HCT116 (cell line): ENCODE results near the gene ESR1. TPM values are rescaled to one million over a fixed set of nuclear protein-coding genes. Genes with fewer than 3 reads are reported as not detected.

Experiments used
- ATAC-seq: fragments of 200-7000 bp; cut with Tn5 transposase; 2 replicates; pipeline ENCODE4 v1.9.1; 2020; ENCODE audit warnings: mild to moderate bottlenecking, moderate library complexity
- BruUV-seq: library from RNA; stranded (reverse); fragments of 400-500 nt; replicated peaks from 2 replicates; lab custom pipeline; 2021; lab: Mats Ljungman, UMichigan
- CTCF ChIA-PET: fragments of 300-600 bp; sonication (Branson Sonifier 250); formaldehyde crosslinking; loops from one replicate; lab custom pipeline; 2021; ENCODE audit warnings: antibody characterized with exemption; lab: Charles Lee
- POLR2A ChIA-PET: fragments of 300-600, 350-600 bp; sonication (Branson Sonifier 250); formaldehyde crosslinking; loops from one replicate; lab custom pipeline; 2021; ENCODE audit warnings: antibody characterized with exemption; lab: Charles Lee
- RAD21 ChIA-PET, 2 experiments: fragments of 300-600 bp; sonication (Branson Sonifier 250); formaldehyde crosslinking; loops; one replicate each; lab custom pipeline; 2023; ENCODE audit warnings: low total read pairs in 2 of 2; ENCODE audit not compliant: uncharacterized antibody in 2 of 2, unreplicated experiment in 2 of 2, low non-redundant PET in 1 of 2; lab: Charles Lee
- DNase-seq: peaks from one replicate; pipeline ENCODE4 v3.0.0-alpha.2; 2010; ENCODE audit warnings: low read depth, low spot score
- H2AFZ ChIP-seq: fragments of 200-600 bp; shearing (Covaris generic), sonication (generic); 2 replicates; pipeline ENCODE4 v1.6.1; 2017; ENCODE audit warnings: low read depth, mixed run types, mixed read lengths, antibody characterized with exemption, low read length; ENCODE audit not compliant: poor library complexity, severe bottlenecking
- H3K27ac ChIP-seq: 2 replicates; pipeline ENCODE4 v1.5.1; 2012; ENCODE audit warnings: low read depth, low read length
- H3K27me3 ChIP-seq: fragments of 200-600 bp; sonication (generic); 2 replicates; pipeline ENCODE4 v1.6.1; 2016; ENCODE audit warnings: mixed run types, low read length, mixed read lengths; ENCODE audit not compliant: insufficient read depth
- H3K36me3 ChIP-seq, 2 experiments: fragments of 200-500 bp in 1 of 2; fragments of 200-600 bp in 1 of 2; sonication (Bioruptor generic) in 1 of 2; sonication (generic) in 1 of 2; 2 replicates each; pipeline versions ENCODE4 v1.5.1 to v1.6.1; 2014 to 2016; ENCODE audit warnings: low read length in 2 of 2, inconsistent platforms in 1 of 2, mixed read lengths in 1 of 2, mixed run types in 1 of 2; ENCODE audit not compliant: insufficient read depth in 2 of 2, control insufficient read depth in 1 of 2
- H3K4me1 ChIP-seq, 2 experiments: fragments of 200-600 bp in 1 of 2; sonication (generic) in 1 of 2; 2 replicates each; pipeline versions ENCODE4 v1.5.1 to v1.6.1; 2012 to 2017; ENCODE audit warnings: low read length in 2 of 2, inconsistent platforms in 1 of 2, mild to moderate bottlenecking in 1 of 2, mixed read lengths in 1 of 2, mixed run types in 1 of 2, moderate library complexity in 1 of 2; ENCODE audit not compliant: insufficient read depth in 2 of 2, control insufficient read depth in 1 of 2
- H3K4me2 ChIP-seq: fragments of 200-600 bp; sonication (generic); 2 replicates; pipeline ENCODE4 v1.6.1; 2017; ENCODE audit warnings: mixed run types, low read length, mixed read lengths
- H3K4me3 ChIP-seq, 2 experiments: fragments of 200-600 bp in 1 of 2; sonication (generic) in 1 of 2; replicated peaks in 1 of 2; 2 replicates each; pipeline ENCODE4 v1.5.1; 2011 to 2016; ENCODE audit warnings: low read length in 2 of 2, control low read depth in 1 of 2, low read depth in 1 of 2, mild to moderate bottlenecking in 1 of 2, mixed read lengths in 1 of 2, mixed run types in 1 of 2
- H3K79me2 ChIP-seq: fragments of 200-600 bp; sonication (generic); 2 replicates; pipeline ENCODE4 v1.6.1; 2017; ENCODE audit warnings: mild to moderate bottlenecking, mixed run types, low read length, moderate library complexity, mixed read lengths; ENCODE audit not compliant: insufficient read depth
- H3K9ac ChIP-seq: fragments of 200-600 bp; sonication (generic); 2 replicates; pipeline ENCODE4 v1.6.1; 2016; ENCODE audit warnings: low read length, mixed read lengths
- H3K9me2 ChIP-seq: fragments of 200-600 bp; sonication (generic), shearing (Covaris generic); 2 replicates; pipeline ENCODE4 v1.6.1; 2017; ENCODE audit warnings: mixed run types, mild to moderate bottlenecking, moderate library complexity; ENCODE audit not compliant: insufficient read depth
- H3K9me3 ChIP-seq, 2 experiments: fragments of 200-500 bp in 1 of 2; fragments of 200-600 bp in 1 of 2; sonication (Bioruptor generic) in 1 of 2; sonication (generic) in 1 of 2; 2 replicates each; pipeline ENCODE4 v1.6.1; 2014 to 2017; ENCODE audit warnings: low read length in 2 of 2, mixed read lengths in 2 of 2, inconsistent platforms in 1 of 2, low read depth in 1 of 2, mild to moderate bottlenecking in 1 of 2, mixed run types in 1 of 2, moderate library complexity in 1 of 2; ENCODE audit not compliant: control insufficient read depth in 1 of 2, insufficient read depth in 1 of 2
- H4K20me1 ChIP-seq: fragments of 200-600 bp; sonication (generic), shearing (Covaris generic); 2 replicates; pipeline ENCODE4 v1.6.1; 2017; ENCODE audit warnings: mixed run types, mild to moderate bottlenecking, moderate library complexity; ENCODE audit not compliant: insufficient read depth
- EGR1 ChIP-seq: IDR thresholded peaks from 2 replicates; pipeline ENCODE4 v1.6.1; 2012; ENCODE audit warnings: low read depth
- ELF1 ChIP-seq: IDR thresholded peaks from 2 replicates; pipeline ENCODE4 v1.6.1; 2012; ENCODE audit warnings: low read depth, borderline replicate concordance
- EZH2 ChIP-seq: fragments of 200-600 bp; sonication (generic); IDR thresholded peaks from 2 replicates; pipeline ENCODE4 v1.6.1; 2017; ENCODE audit warnings: antibody characterized with exemption, mixed run types
- FOSL1 ChIP-seq: IDR thresholded peaks from 2 replicates; pipeline ENCODE4 v1.6.1; 2012; ENCODE audit warnings: low read depth
- SIN3A ChIP-seq: IDR thresholded peaks from 2 replicates; pipeline ENCODE4 v1.6.1; 2012; ENCODE audit warnings: low read depth
- SRF ChIP-seq: IDR thresholded peaks from 2 replicates; pipeline ENCODE4 v1.6.1; 2012; ENCODE audit warnings: low read depth
- ZFX ChIP-seq: fragments of 450-650 bp; IDR thresholded peaks from 2 replicates; pipeline ENCODE4 v1.6.1; 2017
- ZNF274 ChIP-seq: fragments of 200-500 bp; sonication (Bioruptor generic); IDR thresholded peaks from 2 replicates; pipeline ENCODE4 v1.6.1; 2014; ENCODE audit warnings: mild to moderate bottlenecking, low read depth, low read length, inconsistent platforms
- intact Hi-C: fragments of 100-400 bp; cut with micrococcal nuclease; formaldehyde crosslinking; loops from 2 replicates; pipeline ENCODE4 v1.10.0; 2022
- total RNA-seq: library from RNA; stranded (reverse); gene quantifications from one replicate; pipeline ENCODE4 v1.2.1, GENCODE V29; 2021; ENCODE audit not compliant: unreplicated experiment
- TF ChIP-seq, protein P1 (sequence below): IDR thresholded peaks from 2 replicates; pipeline ENCODE4 v1.6.1; 2012
- TF ChIP-seq, protein P2 (sequence below): IDR thresholded peaks from 2 replicates; pipeline ENCODE4 v1.6.1; 2011; ENCODE audit warnings: mild to moderate bottlenecking, low read length, moderate library complexity; ENCODE audit not compliant: insufficient replicate concordance; ENCODE audit errors: extremely low read depth
- TF ChIP-seq, protein P3 (sequence below): IDR thresholded peaks from 2 replicates; pipeline ENCODE4 v1.6.1; 2012; ENCODE audit warnings: low read depth
- TF ChIP-seq, protein P4 (sequence below), 3 experiments: fragments of 200-600 bp in 1 of 3; sonication (generic) in 1 of 3; IDR thresholded peaks in 2 of 3; conservative IDR thresholded peaks in 1 of 3; 2 replicates each; pipeline ENCODE4 v1.5.1; 2012 to 2017; ENCODE audit warnings: low read depth in 2 of 3, low read length in 2 of 3, antibody characterized with exemption in 1 of 3, borderline replicate concordance in 1 of 3, control low read depth in 1 of 3, mild to moderate bottlenecking in 1 of 3, mixed read lengths in 1 of 3, mixed run types in 1 of 3, moderate library complexity in 1 of 3; ENCODE audit not compliant: insufficient read depth in 1 of 3

The ESR1 gene
- total RNA-seq, 1 experiment from 2014 or later: 0.17 TPM

DNA sequence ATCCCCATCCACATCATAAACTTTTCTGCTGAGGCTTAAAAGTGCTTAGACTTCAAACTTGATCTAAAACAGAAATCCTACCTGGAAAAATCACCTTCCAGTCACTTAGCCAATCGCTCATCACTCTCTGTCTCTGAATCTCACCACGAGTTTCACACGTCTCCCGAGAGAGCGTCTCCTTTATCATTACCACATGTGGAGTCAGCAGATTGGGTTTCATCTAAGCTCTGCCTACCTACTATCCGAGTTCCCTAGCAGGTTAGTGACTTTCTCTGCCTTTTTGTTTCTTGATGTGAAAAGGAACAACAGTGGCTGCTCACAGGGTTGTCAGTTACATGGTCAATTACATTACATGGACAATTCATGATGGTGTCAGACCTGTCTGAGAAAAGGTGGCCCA lies 286.2 kb downstream of the ESR1 start:
- ATAC-seq: no peak
- H3K9ac ChIP-seq: no peak overlapping the region
- no peak overlapping the region for H2AFZ ChIP-seq
- no peaks in the 10 kb centered on the region for H3K27me3 ChIP-seq
- peaks cover 4 to 35% of the 10 kb centered on the region in 2 experiments; a peak in 3 of 4 replicates for H3K4me1 ChIP-seq
- H3K4me2 ChIP-seq: no peak overlapping the region
- ChIA-PET POLR2A (no interaction called here), CTCF (no interaction called here), RAD21 (no interaction called here)
- no peak overlapping the region for H3K4me3 ChIP-seq
- BruUV-seq: no TSS peak
- no peak for DNase-seq
- intact Hi-C loops: no loop called here
- H3K9me2 ChIP-seq: no peaks in the 10 kb centered on the region
- no peaks in the 10 kb centered on the region for H4K20me1 ChIP-seq
- no peaks in the 10 kb centered on the region for H3K9me3 ChIP-seq
- H3K79me2 ChIP-seq: no peaks in the 10 kb centered on the region
- TF ChIP-seq ELF1 (no peak), FOSL1 (no peak), EZH2 (no peak), SIN3A (no peak)
- TF ChIP-seq, protein P1, sequence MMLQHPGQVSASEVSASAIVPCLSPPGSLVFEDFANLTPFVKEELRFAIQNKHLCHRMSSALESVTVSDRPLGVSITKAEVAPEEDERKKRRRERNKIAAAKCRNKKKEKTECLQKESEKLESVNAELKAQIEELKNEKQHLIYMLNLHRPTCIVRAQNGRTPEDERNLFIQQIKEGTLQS: no peak
- no peaks in the 10 kb centered on the region for H3K36me3 ChIP-seq
- H3K27ac ChIP-seq: no peak overlapping the region

DNA sequence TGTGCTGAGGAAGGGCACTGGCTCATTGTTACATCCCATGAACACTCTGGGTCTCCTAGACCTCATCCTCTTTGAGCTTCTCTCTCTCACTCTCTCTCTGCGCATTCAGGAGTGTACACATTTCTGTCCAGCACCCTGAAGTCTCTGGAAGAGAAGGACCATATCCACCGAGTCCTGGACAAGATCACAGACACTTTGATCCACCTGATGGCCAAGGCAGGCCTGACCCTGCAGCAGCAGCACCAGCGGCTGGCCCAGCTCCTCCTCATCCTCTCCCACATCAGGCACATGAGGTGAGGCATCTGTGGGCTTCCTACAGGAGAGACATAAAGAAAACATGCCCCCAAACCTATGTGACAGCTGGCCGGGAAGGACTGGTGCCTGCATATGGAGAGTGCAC lies 286.8 kb downstream of the ESR1 start:
- DNase-seq: no peak
- TF ChIP-seq, protein P2, sequence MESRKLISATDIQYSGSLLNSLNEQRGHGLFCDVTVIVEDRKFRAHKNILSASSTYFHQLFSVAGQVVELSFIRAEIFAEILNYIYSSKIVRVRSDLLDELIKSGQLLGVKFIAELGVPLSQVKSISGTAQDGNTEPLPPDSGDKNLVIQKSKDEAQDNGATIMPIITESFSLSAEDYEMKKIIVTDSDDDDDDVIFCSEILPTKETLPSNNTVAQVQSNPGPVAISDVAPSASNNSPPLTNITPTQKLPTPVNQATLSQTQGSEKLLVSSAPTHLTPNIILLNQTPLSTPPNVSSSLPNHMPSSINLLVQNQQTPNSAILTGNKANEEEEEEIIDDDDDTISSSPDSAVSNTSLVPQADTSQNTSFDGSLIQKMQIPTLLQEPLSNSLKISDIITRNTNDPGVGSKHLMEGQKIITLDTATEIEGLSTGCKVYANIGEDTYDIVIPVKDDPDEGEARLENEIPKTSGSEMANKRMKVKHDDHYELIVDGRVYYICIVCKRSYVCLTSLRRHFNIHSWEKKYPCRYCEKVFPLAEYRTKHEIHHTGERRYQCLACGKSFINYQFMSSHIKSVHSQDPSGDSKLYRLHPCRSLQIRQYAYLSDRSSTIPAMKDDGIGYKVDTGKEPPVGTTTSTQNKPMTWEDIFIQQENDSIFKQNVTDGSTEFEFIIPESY: no peak
- TF ChIP-seq ZFX (no peak), EZH2 (no peak), ZNF274 (no peak), SRF (no peak), EGR1 (no peak)
- TF ChIP-seq, protein P3, sequence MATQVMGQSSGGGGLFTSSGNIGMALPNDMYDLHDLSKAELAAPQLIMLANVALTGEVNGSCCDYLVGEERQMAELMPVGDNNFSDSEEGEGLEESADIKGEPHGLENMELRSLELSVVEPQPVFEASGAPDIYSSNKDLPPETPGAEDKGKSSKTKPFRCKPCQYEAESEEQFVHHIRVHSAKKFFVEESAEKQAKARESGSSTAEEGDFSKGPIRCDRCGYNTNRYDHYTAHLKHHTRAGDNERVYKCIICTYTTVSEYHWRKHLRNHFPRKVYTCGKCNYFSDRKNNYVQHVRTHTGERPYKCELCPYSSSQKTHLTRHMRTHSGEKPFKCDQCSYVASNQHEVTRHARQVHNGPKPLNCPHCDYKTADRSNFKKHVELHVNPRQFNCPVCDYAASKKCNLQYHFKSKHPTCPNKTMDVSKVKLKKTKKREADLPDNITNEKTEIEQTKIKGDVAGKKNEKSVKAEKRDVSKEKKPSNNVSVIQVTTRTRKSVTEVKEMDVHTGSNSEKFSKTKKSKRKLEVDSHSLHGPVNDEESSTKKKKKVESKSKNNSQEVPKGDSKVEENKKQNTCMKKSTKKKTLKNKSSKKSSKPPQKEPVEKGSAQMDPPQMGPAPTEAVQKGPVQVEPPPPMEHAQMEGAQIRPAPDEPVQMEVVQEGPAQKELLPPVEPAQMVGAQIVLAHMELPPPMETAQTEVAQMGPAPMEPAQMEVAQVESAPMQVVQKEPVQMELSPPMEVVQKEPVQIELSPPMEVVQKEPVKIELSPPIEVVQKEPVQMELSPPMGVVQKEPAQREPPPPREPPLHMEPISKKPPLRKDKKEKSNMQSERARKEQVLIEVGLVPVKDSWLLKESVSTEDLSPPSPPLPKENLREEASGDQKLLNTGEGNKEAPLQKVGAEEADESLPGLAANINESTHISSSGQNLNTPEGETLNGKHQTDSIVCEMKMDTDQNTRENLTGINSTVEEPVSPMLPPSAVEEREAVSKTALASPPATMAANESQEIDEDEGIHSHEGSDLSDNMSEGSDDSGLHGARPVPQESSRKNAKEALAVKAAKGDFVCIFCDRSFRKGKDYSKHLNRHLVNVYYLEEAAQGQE: no peak
- TF ChIP-seq, protein P4, sequence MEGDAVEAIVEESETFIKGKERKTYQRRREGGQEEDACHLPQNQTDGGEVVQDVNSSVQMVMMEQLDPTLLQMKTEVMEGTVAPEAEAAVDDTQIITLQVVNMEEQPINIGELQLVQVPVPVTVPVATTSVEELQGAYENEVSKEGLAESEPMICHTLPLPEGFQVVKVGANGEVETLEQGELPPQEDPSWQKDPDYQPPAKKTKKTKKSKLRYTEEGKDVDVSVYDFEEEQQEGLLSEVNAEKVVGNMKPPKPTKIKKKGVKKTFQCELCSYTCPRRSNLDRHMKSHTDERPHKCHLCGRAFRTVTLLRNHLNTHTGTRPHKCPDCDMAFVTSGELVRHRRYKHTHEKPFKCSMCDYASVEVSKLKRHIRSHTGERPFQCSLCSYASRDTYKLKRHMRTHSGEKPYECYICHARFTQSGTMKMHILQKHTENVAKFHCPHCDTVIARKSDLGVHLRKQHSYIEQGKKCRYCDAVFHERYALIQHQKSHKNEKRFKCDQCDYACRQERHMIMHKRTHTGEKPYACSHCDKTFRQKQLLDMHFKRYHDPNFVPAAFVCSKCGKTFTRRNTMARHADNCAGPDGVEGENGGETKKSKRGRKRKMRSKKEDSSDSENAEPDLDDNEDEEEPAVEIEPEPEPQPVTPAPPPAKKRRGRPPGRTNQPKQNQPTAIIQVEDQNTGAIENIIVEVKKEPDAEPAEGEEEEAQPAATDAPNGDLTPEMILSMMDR (IDR thresholded peaks at IDR 0.05 in 2 of 3, conservative IDR thresholded peaks at IDR 0.05 in 1 of 3; ENCODE audit: borderline replicate concordance in 1 of 3, insufficient read depth in 1 of 3, low read depth in 2 of 3, low read length in 2 of 3): no peak
- TF ChIP-seq, all 23 proteins: peak for 0
- RAD21 ChIA-PET: no interaction called here

More for the DNA sequence above, 286.8 kb downstream of the ESR1 start:
- ChIA-PET POLR2A (interaction anchor here (1.1 kb wide), 1 partner anchor 16 kb away, joined by 3 read pairs; no protein-coding TSS in a partner anchor), CTCF (no interaction called here)
- H3K4me3 ChIP-seq: no peak overlapping the region
- intact Hi-C loops: no loop called here
- H2AFZ ChIP-seq: no peak overlapping the region
- H3K9ac ChIP-seq: no peak overlapping the region
- ATAC-seq: no peak
- no peak overlapping the region; the same call in 1 of the 2 replicates for H3K27ac ChIP-seq
- no peaks in the 10 kb centered on the region for H3K9me3 ChIP-seq
- no peaks in the 10 kb centered on the region for H3K27me3 ChIP-seq
- H3K9me2 ChIP-seq: no peaks in the 10 kb centered on the region
- no TSS peak for BruUV-seq
- H4K20me1 ChIP-seq: no peaks in the 10 kb centered on the region
- peaks cover 4 to 35% of the 10 kb centered on the region in 2 experiments; a peak in 3 of 4 replicates for H3K4me1 ChIP-seq
- H3K4me2 ChIP-seq: no peak overlapping the region
- H3K79me2 ChIP-seq: no peaks in the 10 kb centered on the region
- no peaks in the 10 kb centered on the region for H3K36me3 ChIP-seq
